H9 (cell line): ENCODE results near the gene FTO. TPM values are rescaled to one million over a fixed set of nuclear protein-coding genes. Genes with fewer than 3 reads are reported as not detected.

ENCODE experiments used
- DNase-seq: peaks from one replicate; pipeline ENCODE4 v3.0.0-alpha.2; 2017
- H2AFZ ChIP-seq: one replicate; pipeline ENCODE4 v1.6.1; 2013; ENCODE audit warnings: mild to moderate bottlenecking, low read length, control low read depth, moderate library complexity
- H2AK5ac ChIP-seq: 2 replicates; pipeline ENCODE4 v1.6.1; 2013; ENCODE audit warnings: low read length, control low read depth, mixed read lengths; ENCODE audit not compliant: insufficient read length
- H2BK120ac ChIP-seq: one replicate; pipeline ENCODE4 v1.6.1; 2013; ENCODE audit warnings: low read depth, mild to moderate bottlenecking, low read length, control low read depth, inconsistent platforms; ENCODE audit not compliant: poor library complexity, severe bottlenecking
- H2BK12ac ChIP-seq: 2 replicates; pipeline ENCODE4 v1.6.1; 2013; ENCODE audit warnings: low read length, control low read depth, mixed read lengths, low read depth; ENCODE audit not compliant: insufficient read length
- H2BK15ac ChIP-seq: 2 replicates; pipeline ENCODE4 v1.6.1; 2013; ENCODE audit warnings: low read depth, low read length, control low read depth
- H2BK20ac ChIP-seq: one replicate; pipeline ENCODE4 v1.6.1; 2013; ENCODE audit warnings: low read depth, mild to moderate bottlenecking, low read length, control low read depth, inconsistent platforms; ENCODE audit not compliant: poor library complexity, severe bottlenecking
- H2BK5ac ChIP-seq: 2 replicates; pipeline ENCODE4 v1.6.1; 2013; ENCODE audit warnings: low read length, control low read depth, mixed read lengths; ENCODE audit not compliant: insufficient read length
- H3K14ac ChIP-seq: 2 replicates; pipeline ENCODE4 v1.6.1; 2013; ENCODE audit warnings: low read length, control low read depth; ENCODE audit not compliant: insufficient read depth
- H3K18ac ChIP-seq: 2 replicates; pipeline ENCODE4 v1.6.1; 2013; ENCODE audit warnings: low read depth, mild to moderate bottlenecking, mixed read lengths, low read length, control low read depth; ENCODE audit not compliant: insufficient read length
- H3K23ac ChIP-seq: 2 replicates; pipeline ENCODE4 v1.6.1; 2013; ENCODE audit warnings: low read length, control low read depth, mixed read lengths, low read depth; ENCODE audit not compliant: insufficient read length
- H3K23me2 ChIP-seq: 2 replicates; pipeline ENCODE4 v1.6.1; 2013; ENCODE audit warnings: low read depth, mild to moderate bottlenecking, mixed read lengths, low read length, control low read depth; ENCODE audit not compliant: insufficient read length, poor library complexity, severe bottlenecking
- H3K27ac ChIP-seq: 2 replicates; pipeline ENCODE4 v1.5.1; 2013; ENCODE audit warnings: low read length, control low read depth, mixed read lengths, low read depth; ENCODE audit not compliant: insufficient read length
- H3K27me3 ChIP-seq: 2 replicates; pipeline ENCODE4 v1.6.1; 2013; ENCODE audit warnings: low read length, control low read depth, inconsistent platforms; ENCODE audit not compliant: insufficient read depth
- H3K4ac ChIP-seq: 2 replicates; pipeline ENCODE4 v1.6.1; 2013; ENCODE audit warnings: low read depth, mild to moderate bottlenecking, control low read depth, inconsistent platforms, low read length, moderate library complexity
- H3K4me1 ChIP-seq: 2 replicates; pipeline ENCODE4 v1.6.1; 2013; ENCODE audit warnings: low read length, control low read depth, inconsistent platforms; ENCODE audit not compliant: insufficient read depth
- H3K4me2 ChIP-seq: 2 replicates; pipeline ENCODE4 v1.6.1; 2013; ENCODE audit warnings: low read length, control low read depth, mixed read lengths; ENCODE audit not compliant: insufficient read length, insufficient read depth
- H3K56ac ChIP-seq: 2 replicates; pipeline ENCODE4 v1.6.1; 2013; ENCODE audit warnings: low read depth, mild to moderate bottlenecking, mixed read lengths, low read length, control low read depth; ENCODE audit not compliant: insufficient read length
- H3K79me1 ChIP-seq: 2 replicates; pipeline ENCODE4 v1.6.1; 2013; ENCODE audit warnings: low read depth, mild to moderate bottlenecking, moderate library complexity, low read length, control low read depth, inconsistent platforms; ENCODE audit not compliant: insufficient read depth, poor library complexity, severe bottlenecking
- H3K79me2 ChIP-seq: 2 replicates; pipeline ENCODE4 v1.6.1; 2013; ENCODE audit warnings: low read length, control low read depth, inconsistent platforms; ENCODE audit not compliant: insufficient read depth
- H3K9ac ChIP-seq: 2 replicates; pipeline ENCODE4 v1.6.1; 2013; ENCODE audit warnings: low read length, control low read depth, mixed read lengths; ENCODE audit not compliant: insufficient read length; ENCODE audit errors: extremely low read depth
- H3K9me3 ChIP-seq: one replicate; pipeline ENCODE4 v1.6.1; 2013; ENCODE audit warnings: low read depth, low read length, inconsistent platforms; ENCODE audit not compliant: control insufficient read depth
- H3T11ph ChIP-seq: one replicate; pipeline ENCODE4 v1.6.1; 2013; ENCODE audit warnings: mild to moderate bottlenecking, low read length, control low read depth, inconsistent platforms
- H4K20me1 ChIP-seq: one replicate; pipeline ENCODE4 v1.6.1; 2013; ENCODE audit not compliant: control insufficient read depth, insufficient read length, insufficient read depth
- H4K5ac ChIP-seq: 2 replicates; pipeline ENCODE4 v1.6.1; 2013; ENCODE audit warnings: low read depth, mild to moderate bottlenecking, mixed read lengths, low read length, control low read depth; ENCODE audit not compliant: insufficient read length
- H4K8ac ChIP-seq: replicated peaks from 2 replicates; pipeline ENCODE4 v1.6.1; 2013; ENCODE audit warnings: low read length, control low read depth, mixed read lengths, low read depth; ENCODE audit not compliant: insufficient read length
- H4K91ac ChIP-seq: 2 replicates; pipeline ENCODE4 v1.6.1; 2013; ENCODE audit warnings: low read depth, mild to moderate bottlenecking, moderate library complexity, mixed read lengths, low read length, control low read depth; ENCODE audit not compliant: insufficient read length
- H3K27ac Mint-ChIP-seq, 3 experiments: 2 replicates in 2 of 3; 3 replicates in 1 of 3; pipeline ENCODE4 v1.8.0; 2020 to 2021; ENCODE audit warnings: mixed read lengths in 3 of 3, mild to moderate bottlenecking in 1 of 3, moderate library complexity in 1 of 3
- H3K27me3 Mint-ChIP-seq: 2 replicates; pipeline ENCODE4 v1.8.0; 2021; ENCODE audit warnings: low read depth, mild to moderate bottlenecking, moderate library complexity, mixed read lengths
- H3K36me3 Mint-ChIP-seq, 3 experiments: 2 replicates in 2 of 3; 3 replicates in 1 of 3; pipeline ENCODE4 v1.8.0; 2020 to 2021; ENCODE audit warnings: low read depth in 3 of 3, mixed read lengths in 3 of 3; ENCODE audit not compliant: insufficient read depth in 1 of 3
- H3K4me1 Mint-ChIP-seq, 2 experiments: 2 replicates each; pipeline ENCODE4 v1.8.0; 2020; ENCODE audit warnings: mixed read lengths in 2 of 2
- H3K4me3 Mint-ChIP-seq, 2 experiments: 2 replicates in 1 of 2; 3 replicates in 1 of 2; pipeline ENCODE4 v1.8.0; 2020 to 2021; ENCODE audit warnings: mild to moderate bottlenecking in 2 of 2, mixed read lengths in 2 of 2, moderate library complexity in 1 of 2
- H3K9me3 Mint-ChIP-seq, 2 experiments: 2 replicates in 1 of 2; 3 replicates in 1 of 2; pipeline ENCODE4 v1.8.0; 2020; ENCODE audit warnings: mild to moderate bottlenecking in 2 of 2, mixed read lengths in 2 of 2, moderate library complexity in 1 of 2
- CTCF ChIP-seq: fragments of 200-600 bp; sonication (generic); conservative IDR thresholded peaks from 3 replicates; pipeline ENCODE4 v1.8.0; 2021; ENCODE audit warnings: antibody characterized with exemption, mild to moderate bottlenecking
- WGBS: extraction: QIAGEN DNeasy Blood & Tissue Kit; methylation state at CpG from one replicate; pipeline ENCODE4 v1.1.7; 2013; ENCODE audit warnings: missing lambda C conversion rate, low lambda C conversion rate, mixed read lengths; ENCODE audit not compliant: insufficient read length; ENCODE audit errors: extremely low coverage; 5-methylcytosine and 5-hydroxymethylcytosine counted together
- total RNA-seq: library from RNA; stranded (reverse); gene quantifications from 2 replicates; pipeline ENCODE4 v1.2.1, GENCODE V29; 2021

Gene FTO
- total RNA-seq, 1 experiment from 2014 or later: 67.9 TPM

GRCh38 chr16:53922067-53922806 lies 218.3 kb downstream of the FTO start:
- Histone ChIP-seq H2AK5ac (no peak overlapping the region), H2BK120ac (no peak overlapping the region), H3K9me3 (no peaks in the 10 kb centered on the region), H4K8ac (no peak overlapping the region), H3K18ac (no peak overlapping the region), H3K79me2 (no peaks in the 10 kb centered on the region), H3K23ac (no peak overlapping the region), H3K4me2 (no peak overlapping the region), H4K20me1 (no peaks in the 10 kb centered on the region), H3T11ph (no peak overlapping the region), H3K23me2 (no peaks in the 10 kb centered on the region), H4K5ac (no peak overlapping the region), H2BK5ac (no peak overlapping the region), H3K56ac (no peak overlapping the region), H3K27me3 (no peaks in the 10 kb centered on the region), H3K14ac (no peak overlapping the region), H3K27ac (no peak overlapping the region), H3K4me1 (no peaks in the 10 kb centered on the region), H3K79me1 (no peaks in the 10 kb centered on the region), H2BK15ac (no peak overlapping the region), H3K4ac (no peak overlapping the region), H2BK12ac (no peak overlapping the region), H3K9ac (no peak overlapping the region), H2AFZ (no peak overlapping the region), H4K91ac (no peak overlapping the region), H2BK20ac (no peak overlapping the region)
- H3K4me1 Mint-ChIP-seq: peaks cover 16 to 18% of the 10 kb centered on the region in 2 experiments
- no peak for TF ChIP-seq CTCF
- no peak overlapping the region for H3K27ac Mint-ChIP-seq
- H3K4me3 Mint-ChIP-seq: no peak overlapping the region
- no CpG with 5 or more reads among the region's 6 CpGs for WGBS
- DNase-seq: no peak
- no peaks in the 10 kb centered on the region for H3K9me3 Mint-ChIP-seq
- H3K36me3 Mint-ChIP-seq: 0 out of 7 replicates have a peak, but pooled peaks cover 0 to 4% (median 0%) of the 10 kb centered on the region in 3 experiments
- no peaks in the 10 kb centered on the region for H3K27me3 Mint-ChIP-seq
